Activated CD4-positive, alpha-beta T cell treated with anti-CD3 and anti-CD28 coated beads, Interleukin-2, amount 10 ng/mL, durations not matched to agents 7 days and 5 days (primary cell): Measurements from ENCODE around the gene ETHE1. TPM values are rescaled to one million over a fixed set of nuclear protein-coding genes. Genes with fewer than 3 reads are reported as not detected.

Experiments used
- CTCF ChIA-PET: fragments of 350-600 bp; sonication (Branson Sonifier 250); formaldehyde crosslinking; loops from one replicate; lab custom pipeline; 2021; ENCODE audit warnings: antibody characterized with exemption; lab: Charles Lee
- POLR2A ChIA-PET: fragments of 350-600 bp; sonication (Branson Sonifier 250); formaldehyde crosslinking; loops from one replicate; lab custom pipeline; 2021; ENCODE audit warnings: antibody characterized with exemption; lab: Charles Lee
- DNase-seq: peaks from one replicate; pipeline ENCODE4 v3.0.0-alpha.2; 2020
- H3K27ac Mint-ChIP-seq: one replicate; pipeline ENCODE4 v1.8.0; 2021; ENCODE audit warnings: mild to moderate bottlenecking, moderate library complexity, mixed read lengths
- H3K27me3 Mint-ChIP-seq: one replicate; pipeline ENCODE4 v1.8.0; 2021; ENCODE audit warnings: mixed read lengths
- H3K36me3 Mint-ChIP-seq: one replicate; pipeline ENCODE4 v1.8.0; 2021; ENCODE audit warnings: low read depth, mixed read lengths
- H3K4me1 Mint-ChIP-seq: one replicate; pipeline ENCODE4 v1.8.0; 2021; ENCODE audit warnings: mixed read lengths
- H3K4me3 Mint-ChIP-seq: one replicate; pipeline ENCODE4 v1.8.0; 2021; ENCODE audit warnings: mild to moderate bottlenecking, moderate library complexity, mixed read lengths
- H3K9me3 Mint-ChIP-seq: one replicate; pipeline ENCODE4 v1.8.0; 2021; ENCODE audit warnings: mixed read lengths
- total RNA-seq, 2 experiments: library from RNA; stranded (reverse); gene quantifications; one replicate each; pipeline ENCODE4 v1.2.3, GENCODE V29; 2021

Gene ETHE1
- total RNA-seq, 2 experiments from 2014 or later = 66.8 to 73.7 TPM

DNA sequence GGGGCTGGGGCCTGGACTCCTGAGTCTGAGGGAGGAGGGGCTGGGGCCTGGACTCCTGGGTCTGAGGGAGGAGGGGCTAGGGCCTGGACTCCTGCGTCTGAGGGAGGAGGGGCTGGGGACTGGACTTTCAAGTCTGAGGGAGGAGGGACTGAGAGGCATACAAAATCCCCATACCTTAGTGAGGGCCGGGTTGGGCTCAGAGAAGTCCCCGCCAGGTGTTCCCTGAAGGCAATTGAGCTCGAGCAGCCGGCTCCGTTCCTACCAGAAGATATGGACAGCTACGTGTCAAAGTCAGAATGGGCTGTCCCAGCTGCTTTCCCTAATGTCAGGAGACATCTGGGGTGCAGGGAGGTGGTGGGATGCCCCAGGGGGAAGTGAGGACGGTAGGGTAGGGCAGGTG is 31.9 kb downstream of the ETHE1 start:
- POLR2A ChIA-PET = no interaction called here
- CTCF ChIA-PET = interaction anchor here (1.0 to 1.2 kb wide), 2 partner anchors 9 to 11 kb away, joined by 3 read pairs; partner anchors contain the start of gene PHLDB3
- Mint-ChIP-seq H3K27me3 (no peaks in the 10 kb centered on the region), H3K9me3 (no peaks in the 10 kb centered on the region), H3K36me3 (peaks cover 5% of the 10 kb centered on the region), H3K4me1 (no peaks in the 10 kb centered on the region), H3K27ac (no peak overlapping the region), H3K4me3 (no peak overlapping the region)
- no peak for DNase-seq

- Mint-ChIP-seq H3K27me3 (no peaks in the 10 kb centered on the region), H3K4me1 (no peaks in the 10 kb centered on the region), H3K4me3 (no peak overlapping the region), H3K9me3 (no peaks in the 10 kb centered on the region), H3K27ac (no peak overlapping the region), H3K36me3 (peaks cover 2% of the 10 kb centered on the region)
- no peak for DNase-seq
- CTCF ChIA-PET = interaction anchor here (0.7 to 2.7 kb wide), 3 partner anchors 17 to 151 kb away, joined by 3 to 9 read pairs (median 3); no protein-coding TSS in a partner anchor
- POLR2A ChIA-PET = no interaction called here
Observed at GRCh38 chr19:43490759-43491158, 36.2 kb downstream of the ETHE1 start.

GRCh38 chr19:43489979-43490599 is 36.9 kb downstream of the ETHE1 start:
- no peak for DNase-seq
- H3K27me3 Mint-ChIP-seq = no peaks in the 10 kb centered on the region
- no peak overlapping the region for H3K4me3 Mint-ChIP-seq
- ChIA-PET CTCF (interaction anchor here (1.3 to 2.7 kb wide), 2 partner anchors 17 to 30 kb away, joined by 3 to 9 read pairs; no protein-coding TSS in a partner anchor), POLR2A (no interaction called here)
- no peaks in the 10 kb centered on the region for H3K4me1 Mint-ChIP-seq
- H3K27ac Mint-ChIP-seq = no peak overlapping the region
- H3K36me3 Mint-ChIP-seq = no peaks in the 10 kb centered on the region
- no peaks in the 10 kb centered on the region for H3K9me3 Mint-ChIP-seq

- POLR2A ChIA-PET = no interaction called here
- CTCF ChIA-PET = interaction anchor here (0.7 to 2.7 kb wide), 3 partner anchors 9 to 30 kb away, joined by 3 to 9 read pairs (median 4); no protein-coding TSS in a partner anchor
- no peak for DNase-seq
- H3K4me3 Mint-ChIP-seq = no peak overlapping the region
- no peaks in the 10 kb centered on the region for H3K36me3 Mint-ChIP-seq
- H3K4me1 Mint-ChIP-seq = no peaks in the 10 kb centered on the region
- no peak overlapping the region for H3K27ac Mint-ChIP-seq
- no peaks in the 10 kb centered on the region for H3K9me3 Mint-ChIP-seq
- H3K27me3 Mint-ChIP-seq = no peaks in the 10 kb centered on the region
Observed at GRCh38 chr19:43489310-43489709, 37.7 kb downstream of the ETHE1 start.

DNA sequence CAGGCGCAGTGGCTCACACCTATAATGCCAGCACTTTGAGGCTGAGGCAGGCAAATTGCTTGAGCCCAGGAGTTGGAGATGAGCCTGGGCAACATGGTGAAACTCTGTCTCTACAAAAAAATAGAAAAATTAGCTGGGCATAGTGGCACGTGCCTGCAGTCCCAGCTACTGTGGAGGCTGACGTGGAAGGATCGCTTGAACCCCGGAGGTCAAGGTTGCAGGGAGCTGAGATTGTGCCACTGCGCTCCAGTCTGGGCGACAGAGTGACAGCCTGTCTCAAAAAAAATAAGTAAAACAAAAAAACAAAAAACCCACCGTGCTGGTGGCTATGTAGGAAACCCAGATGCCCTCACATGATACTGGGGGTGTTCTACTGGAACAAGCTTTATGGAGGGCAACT is 38.8 kb downstream of the ETHE1 start:
- Mint-ChIP-seq H3K4me3 (no peak overlapping the region), H3K27me3 (no peaks in the 10 kb centered on the region), H3K9me3 (no peaks in the 10 kb centered on the region), H3K4me1 (no peaks in the 10 kb centered on the region), H3K27ac (no peak overlapping the region), H3K36me3 (no peaks in the 10 kb centered on the region)
- no peak for DNase-seq
- CTCF ChIA-PET = interaction anchor here (1.3 kb wide), 1 partner anchor 8 kb away, joined by 3 read pairs; no protein-coding TSS in a partner anchor
- POLR2A ChIA-PET = no interaction called here

- ChIA-PET POLR2A (no interaction called here), CTCF (interaction anchor here (0.9 kb wide), 1 partner anchor 1410 kb away, joined by 4 read pairs; no protein-coding TSS in a partner anchor)
- Mint-ChIP-seq H3K4me1 (no peaks in the 10 kb centered on the region), H3K36me3 (no peaks in the 10 kb centered on the region), H3K9me3 (no peaks in the 10 kb centered on the region), H3K4me3 (no peak overlapping the region), H3K27ac (no peak overlapping the region), H3K27me3 (no peaks in the 10 kb centered on the region)
- no peak for DNase-seq
Observed at GRCh38 chr19:43486412-43486811, 40.6 kb downstream of the ETHE1 start.

GRCh38 chr19:43485951-43486350 is 41.0 kb downstream of the ETHE1 start:
- no peaks in the 10 kb centered on the region for H3K27me3 Mint-ChIP-seq
- no peak overlapping the region for H3K4me3 Mint-ChIP-seq
- ChIA-PET CTCF (interaction anchor here (0.9 kb wide), 1 partner anchor 1409 kb away, joined by 4 read pairs; no protein-coding TSS in a partner anchor), POLR2A (no interaction called here)
- no peaks in the 10 kb centered on the region for H3K9me3 Mint-ChIP-seq
- DNase-seq = no peak
- H3K27ac Mint-ChIP-seq = no peak overlapping the region
- no peaks in the 10 kb centered on the region for H3K4me1 Mint-ChIP-seq
- H3K36me3 Mint-ChIP-seq = no peaks in the 10 kb centered on the region

DNA sequence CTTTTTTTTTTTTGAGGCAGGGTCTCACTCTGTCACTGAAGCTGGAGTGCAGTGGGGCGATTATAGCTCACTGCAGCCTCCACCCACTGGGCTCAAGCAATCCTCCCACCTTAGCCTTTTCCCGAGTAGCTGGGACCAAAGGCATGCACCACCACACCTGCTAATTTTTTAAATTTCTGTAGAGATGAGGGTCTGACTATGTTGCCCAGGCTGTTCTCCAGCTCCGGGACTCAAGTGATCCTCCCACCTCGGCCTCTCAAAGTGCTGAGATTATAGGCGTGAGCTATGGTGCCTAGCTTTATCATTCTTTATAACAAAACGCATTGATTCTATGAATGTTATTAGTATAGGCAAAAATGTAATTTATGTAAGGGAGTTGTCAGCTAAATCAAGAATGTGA is 43.7 kb downstream of the ETHE1 start:
- Mint-ChIP-seq H3K9me3 (no peaks in the 10 kb centered on the region), H3K27ac (no peak overlapping the region), H3K27me3 (no peaks in the 10 kb centered on the region), H3K4me1 (no peaks in the 10 kb centered on the region), H3K4me3 (no peak overlapping the region), H3K36me3 (peaks cover 1% of the 10 kb centered on the region)
- CTCF ChIA-PET = interaction anchor here (0.6 to 1.5 kb wide), 4 partner anchors 12 to 53 kb away, joined by 3 to 4 read pairs (median 3); no protein-coding TSS in a partner anchor
- no peak for DNase-seq
- POLR2A ChIA-PET = no interaction called here

GRCh38 chr19:43482193-43482592 is 44.8 kb downstream of the ETHE1 start:
- POLR2A ChIA-PET = no interaction called here
- H3K36me3 Mint-ChIP-seq = peaks cover 2% of the 10 kb centered on the region
- H3K27me3 Mint-ChIP-seq = no peaks in the 10 kb centered on the region
- H3K4me1 Mint-ChIP-seq = no peaks in the 10 kb centered on the region
- no peak overlapping the region for H3K4me3 Mint-ChIP-seq
- DNase-seq = no peak
- no peak overlapping the region for H3K27ac Mint-ChIP-seq
- H3K9me3 Mint-ChIP-seq = no peaks in the 10 kb centered on the region
- CTCF ChIA-PET = interaction anchor here (0.6 kb wide), 1 partner anchor 150 kb away, joined by 3 read pairs; no protein-coding TSS in a partner anchor

DNA sequence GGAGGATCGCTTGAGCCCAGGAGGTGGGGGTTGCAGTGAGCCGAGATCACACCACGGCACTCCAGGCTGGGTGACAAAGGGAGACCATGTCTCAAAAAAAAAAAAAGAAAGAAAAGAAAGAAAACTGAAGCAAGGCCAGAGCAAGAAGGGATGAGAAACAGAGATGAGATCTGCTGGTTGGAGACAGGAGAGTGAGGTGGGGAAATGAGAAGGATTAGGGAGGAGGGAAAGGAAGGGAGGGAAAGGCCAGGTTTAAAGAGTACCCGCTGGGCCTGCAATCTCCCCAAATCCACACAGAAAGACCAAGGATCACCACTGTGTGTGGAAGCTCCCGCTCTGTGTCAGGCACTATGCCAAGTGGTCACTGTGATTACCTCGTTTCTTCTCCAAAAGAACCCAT is 45.3 kb downstream of the ETHE1 start:
- POLR2A ChIA-PET = no interaction called here
- no peak for DNase-seq
- no peak overlapping the region for H3K27ac Mint-ChIP-seq
- H3K4me1 Mint-ChIP-seq = no peaks in the 10 kb centered on the region
- H3K36me3 Mint-ChIP-seq = peaks cover 2% of the 10 kb centered on the region
- H3K27me3 Mint-ChIP-seq = no peaks in the 10 kb centered on the region
- no peaks in the 10 kb centered on the region for H3K9me3 Mint-ChIP-seq
- CTCF ChIA-PET = no interaction called here
- no peak overlapping the region for H3K4me3 Mint-ChIP-seq

DNA sequence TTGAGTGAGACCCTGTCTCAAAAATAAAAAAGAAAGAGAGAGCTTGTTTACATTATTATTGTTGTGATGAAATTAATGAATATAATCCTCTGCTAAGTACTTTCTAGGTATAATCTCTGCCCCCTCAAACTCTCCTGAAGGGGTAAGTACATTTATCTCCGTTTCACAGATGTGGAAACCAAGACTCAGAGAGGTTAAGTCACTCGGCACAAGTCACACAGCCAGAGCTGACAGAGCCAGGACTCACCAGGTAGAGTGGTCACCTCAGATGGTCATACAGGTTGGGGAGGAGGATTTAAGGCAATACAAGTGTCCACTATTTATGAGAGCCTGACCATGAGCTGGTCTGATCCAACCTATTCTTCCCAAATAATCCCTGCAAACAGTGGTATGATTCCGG is 46.4 kb downstream of the ETHE1 start:
- Mint-ChIP-seq H3K4me3 (no peak overlapping the region), H3K9me3 (peaks cover under 1% of the 10 kb centered on the region), H3K27ac (no peak overlapping the region), H3K4me1 (peaks cover 6% of the 10 kb centered on the region), H3K36me3 (peaks cover 2% of the 10 kb centered on the region), H3K27me3 (no peaks in the 10 kb centered on the region)
- ChIA-PET POLR2A (no interaction called here), CTCF (interaction anchor here (0.6 to 1.8 kb wide), 7 partner anchors 12 to 1451 kb away, joined by 3 to 12 read pairs (median 3); partner anchors contain the start of gene LYPD3)
- no peak for DNase-seq

DNA sequence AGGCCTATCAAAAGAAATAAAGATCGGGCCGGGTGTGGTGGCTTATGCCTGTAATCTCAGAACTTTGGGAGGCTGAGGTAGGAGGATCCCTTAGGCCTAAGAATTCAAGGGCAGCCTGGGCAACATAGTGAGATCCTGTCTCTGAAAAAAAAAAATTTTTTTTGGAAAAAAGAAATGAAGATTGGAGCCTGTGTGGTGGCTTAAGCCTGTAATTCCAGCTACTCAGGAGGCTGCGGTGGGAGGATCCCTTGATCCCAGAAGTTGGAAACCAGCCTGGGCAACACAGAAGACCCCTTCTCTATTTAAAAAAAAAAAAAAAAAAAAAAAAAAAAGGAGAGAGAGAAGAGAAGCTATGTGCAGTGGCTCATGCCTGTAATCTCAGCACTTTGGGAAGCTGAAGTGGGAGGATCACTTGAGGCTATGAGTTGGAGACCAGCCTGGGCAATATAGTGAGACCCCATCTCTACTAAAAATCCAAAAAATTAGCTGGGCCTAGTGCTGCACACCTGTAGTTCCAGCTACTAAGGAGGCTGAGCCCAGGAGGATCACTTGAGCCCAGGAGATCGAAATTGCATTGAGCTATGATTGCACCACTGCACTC is 46.9 kb downstream of the ETHE1 start:
- peaks cover 12% of the 10 kb centered on the region for H3K4me1 Mint-ChIP-seq
- ChIA-PET CTCF (interaction anchor here (0.6 to 1.8 kb wide), 9 partner anchors 9 to 1451 kb away, joined by 3 to 12 read pairs (median 3); partner anchors contain the start of gene LYPD3), POLR2A (no interaction called here)
- H3K36me3 Mint-ChIP-seq = peaks cover 6% of the 10 kb centered on the region
- H3K27ac Mint-ChIP-seq = no peak overlapping the region
- H3K4me3 Mint-ChIP-seq = no peak overlapping the region
- peaks cover 3% of the 10 kb centered on the region for H3K9me3 Mint-ChIP-seq
- H3K27me3 Mint-ChIP-seq = no peaks in the 10 kb centered on the region
- DNase-seq = no peak

DNA sequence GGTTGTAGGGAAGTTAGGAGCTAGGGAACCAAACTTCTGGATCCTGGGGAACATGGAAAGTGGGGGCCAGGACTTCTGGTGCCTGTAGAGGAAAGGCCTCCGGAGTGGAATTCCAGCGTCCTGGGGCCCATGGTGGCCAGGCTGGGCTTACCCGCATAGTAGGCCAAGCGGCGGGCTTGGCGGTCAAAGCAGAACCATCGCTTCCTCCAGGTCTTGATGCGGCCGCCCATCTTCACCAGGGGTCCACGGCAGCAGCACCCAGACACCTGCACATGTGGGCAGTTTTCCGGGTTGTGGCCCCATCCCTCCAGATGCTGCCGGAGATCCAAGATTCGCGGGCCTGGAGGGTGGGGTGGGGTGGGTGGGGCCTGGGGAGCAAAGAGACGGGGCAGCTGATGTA is 47.8 kb downstream of the ETHE1 start:
- CTCF ChIA-PET = interaction anchor here (1.8 kb wide), 1 partner anchor 16 kb away, joined by 12 read pairs; no protein-coding TSS in a partner anchor
- POLR2A ChIA-PET = no interaction called here
- H3K27me3 Mint-ChIP-seq = no peaks in the 10 kb centered on the region
- no peak for DNase-seq
- H3K4me3 Mint-ChIP-seq = no peak overlapping the region
- H3K9me3 Mint-ChIP-seq = peaks cover 3% of the 10 kb centered on the region
- H3K4me1 Mint-ChIP-seq = peaks cover 12% of the 10 kb centered on the region
- H3K27ac Mint-ChIP-seq = no peak overlapping the region
- H3K36me3 Mint-ChIP-seq = peaks cover 6% of the 10 kb centered on the region
